DND-41 (cell line): ENCODE results near the gene FLT3.

ENCODE experiments used
- ATAC-seq: fragments of 200-7000 bp; cut with Tn5 transposase; 3 replicates; pipeline ENCODE4 v1.9.1; 2021; ENCODE audit warnings: low read depth; ENCODE audit not compliant: insufficient read depth
- DNase-seq: peaks from one replicate; pipeline ENCODE4 v3.0.0-alpha.2; 2020
- H2AFZ ChIP-seq: 2 replicates; pipeline ENCODE4 v1.6.0; 2012; ENCODE audit warnings: low read depth, low read length
- H3K27ac ChIP-seq: 2 replicates; pipeline ENCODE4 v1.5.1; 2012; ENCODE audit warnings: low read length, inconsistent platforms
- H3K27me3 ChIP-seq: fragments of 200-600 bp; sonication (generic); 2 replicates; pipeline ENCODE4 v1.6.0; 2012; ENCODE audit warnings: low read length, mild to moderate bottlenecking, inconsistent platforms; ENCODE audit not compliant: insufficient read depth, poor library complexity
- H3K36me3 ChIP-seq: 2 replicates; pipeline ENCODE4 v1.5.1; 2012; ENCODE audit warnings: low read length, inconsistent platforms; ENCODE audit not compliant: insufficient read depth
- H3K4me1 ChIP-seq: 2 replicates; pipeline ENCODE4 v1.5.1; 2012; ENCODE audit warnings: mild to moderate bottlenecking, low read length; ENCODE audit not compliant: insufficient read depth
- H3K4me2 ChIP-seq: 2 replicates; pipeline ENCODE4 v1.6.0; 2012; ENCODE audit warnings: mild to moderate bottlenecking, moderate library complexity, low read length, inconsistent platforms; ENCODE audit not compliant: insufficient read depth
- H3K4me3 ChIP-seq, 2 experiments: fragments of 200-600 bp in 1 of 2; shearing (Covaris generic) in 1 of 2; 2 replicates each; pipeline ENCODE4 v1.5.1; 2012 to 2016; ENCODE audit warnings: inconsistent platforms in 2 of 2, low read length in 2 of 2, mild to moderate bottlenecking in 2 of 2, low read depth in 1 of 2, moderate library complexity in 1 of 2
- H3K79me2 ChIP-seq: 2 replicates; pipeline ENCODE4 v1.6.0; 2012; ENCODE audit warnings: low read length, inconsistent platforms; ENCODE audit not compliant: insufficient read depth
- H3K9ac ChIP-seq: 2 replicates; pipeline ENCODE4 v1.6.0; 2012; ENCODE audit warnings: low read depth, mild to moderate bottlenecking, inconsistent platforms, low read length, moderate library complexity
- H3K9me3 ChIP-seq: 2 replicates; pipeline ENCODE4 v1.5.1; 2012; ENCODE audit warnings: low read length, moderate library complexity, mild to moderate bottlenecking, inconsistent platforms; ENCODE audit not compliant: insufficient read depth, severe bottlenecking
- H4K20me1 ChIP-seq: 2 replicates; pipeline ENCODE4 v1.6.0; 2012; ENCODE audit warnings: low read length; ENCODE audit not compliant: insufficient read depth
- CTCF ChIP-seq: IDR thresholded peaks from 2 replicates; pipeline ENCODE4 v1.5.1; 2012; ENCODE audit warnings: borderline replicate concordance, low read length, moderate library complexity, mild to moderate bottlenecking; ENCODE audit not compliant: poor library complexity, severe bottlenecking; ENCODE audit errors: extremely low read depth
- EZH2 ChIP-seq: IDR thresholded peaks from 3 replicates; pipeline ENCODE4 v1.6.1; 2012; ENCODE audit warnings: borderline replicate concordance, low read depth, mild to moderate bottlenecking, moderate library complexity, low read length, inconsistent platforms; ENCODE audit not compliant: severe bottlenecking

The FLT3 gene

DNA sequence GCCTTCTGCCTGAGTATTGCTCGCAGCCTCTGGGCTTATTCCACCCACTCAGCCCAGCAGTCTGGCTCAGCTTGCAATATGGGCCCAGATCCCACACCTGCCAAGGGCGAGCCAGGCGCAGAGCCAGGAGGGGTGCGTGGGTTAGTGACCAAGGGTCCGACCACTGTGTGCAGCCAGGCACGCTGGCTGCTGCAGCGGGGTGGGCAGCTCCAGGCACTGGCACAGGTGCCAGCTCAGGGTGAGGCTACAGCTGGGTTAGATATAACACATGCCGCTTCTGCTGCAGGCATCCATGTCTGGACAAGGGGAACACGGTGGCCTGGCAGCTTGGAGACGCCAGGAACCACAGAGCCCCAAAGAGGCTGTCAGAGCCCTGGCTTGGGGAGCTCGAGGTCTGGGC is 99.3 kb downstream of the FLT3 start:
- no peaks in the 10 kb centered on the region for H3K36me3 ChIP-seq
- DNase-seq = no peak
- H3K9me3 ChIP-seq = no peaks in the 10 kb centered on the region
- no peak overlapping the region for H2AFZ ChIP-seq
- TF ChIP-seq CTCF (no peak), EZH2 (no peak)
- no peak overlapping the region for H3K9ac ChIP-seq
- H3K4me1 ChIP-seq = no peaks in the 10 kb centered on the region
- H3K27me3 ChIP-seq = no peaks in the 10 kb centered on the region
- ATAC-seq = no peak
- no peak overlapping the region for H3K4me3 ChIP-seq
- H3K79me2 ChIP-seq = no peaks in the 10 kb centered on the region
- no peak overlapping the region for H3K27ac ChIP-seq
- no peak overlapping the region for H3K4me2 ChIP-seq
- H4K20me1 ChIP-seq = no peaks in the 10 kb centered on the region

DNA sequence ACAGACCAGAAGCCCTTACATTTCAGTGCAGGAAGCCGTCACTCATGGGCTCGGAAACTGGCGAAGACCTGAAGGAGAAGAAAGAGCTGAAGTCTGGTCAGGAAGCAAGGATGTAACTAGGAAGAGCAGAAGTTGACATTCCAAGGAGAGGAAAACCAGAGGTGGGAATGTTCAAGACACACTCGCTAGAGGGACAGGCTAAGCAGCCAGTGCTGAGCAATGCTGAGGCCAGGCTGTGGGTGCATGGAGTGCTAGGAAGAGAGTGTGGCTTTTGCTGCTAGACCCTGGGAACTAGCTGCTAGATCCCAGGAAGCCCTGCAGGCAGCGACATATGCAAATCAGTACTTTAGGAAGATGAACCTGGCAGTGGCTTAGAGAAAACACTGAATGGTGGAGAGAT is 99.8 kb downstream of the FLT3 start:
- Histone ChIP-seq H4K20me1 (no peaks in the 10 kb centered on the region), H3K4me2 (no peak overlapping the region), H3K4me3 (no peak overlapping the region), H3K27ac (no peak overlapping the region), H3K79me2 (no peaks in the 10 kb centered on the region), H2AFZ (no peak overlapping the region), H3K27me3 (no peaks in the 10 kb centered on the region), H3K4me1 (no peaks in the 10 kb centered on the region), H3K9ac (no peak overlapping the region), H3K36me3 (no peaks in the 10 kb centered on the region), H3K9me3 (no peaks in the 10 kb centered on the region)
- ATAC-seq (no peak), DNase-seq (no peak)
- TF ChIP-seq CTCF = no peak
- TF ChIP-seq EZH2 = no peak

GRCh38 chr13:27997904-27998522 is 102.4 kb downstream of the FLT3 start:
- H3K9ac ChIP-seq = no peak overlapping the region
- H3K27me3 ChIP-seq = no peaks in the 10 kb centered on the region
- H3K79me2 ChIP-seq = no peaks in the 10 kb centered on the region
- no peaks in the 10 kb centered on the region for H4K20me1 ChIP-seq
- no peak overlapping the region for H3K4me3 ChIP-seq
- no peak overlapping the region for H3K27ac ChIP-seq
- TF ChIP-seq EZH2 (no peak), CTCF (peak; percentile 66)
- no peak overlapping the region for H3K4me2 ChIP-seq
- peak; percentile 54 for DNase-seq
- peak; percentile 87 for ATAC-seq
- no peak overlapping the region for H2AFZ ChIP-seq
- no peaks in the 10 kb centered on the region for H3K4me1 ChIP-seq
- H3K9me3 ChIP-seq = no peaks in the 10 kb centered on the region
- H3K36me3 ChIP-seq = no peaks in the 10 kb centered on the region
